ENCODE results near the gene TSEN54.

GRCh38 chr17:75476271-75476671, 40.1 kb upstream of the TSEN54 start:
- TF ChIP-seq CTCF (IDR thresholded peaks at IDR 0.05) (no peak), REST (IDR thresholded peaks at IDR 0.05; ENCODE audit: insufficient read depth in 1 of 2, low read depth in 2 of 2, low read length in 1 of 2) (no peak), TCF7L2 (IDR thresholded peaks at IDR 0.05; ENCODE audit: low read depth, low read length) (no peak)

Measured in Panc1 (cell line).